OCI-LY7 (cell line): Measurements from ENCODE around the gene CPA3. TPM values are rescaled to one million over a fixed set of nuclear protein-coding genes. Genes with fewer than 3 reads are reported as not detected.

Experiments used
- BruUV-seq: library from RNA; stranded (reverse); fragments of 400-500 nt; replicated peaks from 2 replicates; lab custom pipeline; 2021; lab: Mats Ljungman, UMichigan
- CTCF ChIA-PET: fragments of 300-600 bp; sonication (Branson Sonifier 250); formaldehyde crosslinking; loops from one replicate; lab custom pipeline; 2022; ENCODE audit warnings: antibody characterized with exemption; ENCODE audit not compliant: unreplicated experiment; lab: Charles Lee
- POLR2A ChIA-PET: fragments of 300-600 bp; sonication (Branson Sonifier 250); formaldehyde crosslinking; loops from one replicate; lab custom pipeline; 2022; ENCODE audit warnings: antibody characterized with exemption; lab: Charles Lee
- DNase-seq: peaks from one replicate; pipeline ENCODE4 v3.0.0-alpha.2; 2015; ENCODE audit warnings: low spot score
- H2AFZ ChIP-seq: fragments of 200-600 bp; sonication (generic), shearing (Covaris generic); 2 replicates; pipeline ENCODE4 v1.6.1; 2014; ENCODE audit warnings: mild to moderate bottlenecking, antibody characterized with exemption, low read length, moderate library complexity
- H3K27ac ChIP-seq: fragments of 200-600 bp; sonication (generic); 2 replicates; pipeline ENCODE4 v1.5.1; 2014; ENCODE audit warnings: mixed run types, low read depth, mild to moderate bottlenecking, moderate library complexity, low read length, inconsistent platforms; ENCODE audit not compliant: poor library complexity, severe bottlenecking
- H3K36me3 ChIP-seq: fragments of 200-600 bp; sonication (generic); 2 replicates; pipeline ENCODE4 v1.6.1; 2014; ENCODE audit warnings: mild to moderate bottlenecking, antibody characterized with exemption, low read length, moderate library complexity, mixed read lengths; ENCODE audit not compliant: insufficient read depth
- H3K4me1 ChIP-seq: fragments of 200-600 bp; sonication (generic); 2 replicates; pipeline ENCODE4 v1.5.1; 2014; ENCODE audit warnings: mild to moderate bottlenecking, low read length; ENCODE audit not compliant: insufficient read depth, poor library complexity, severe bottlenecking
- H3K4me2 ChIP-seq: fragments of 200-600 bp; sonication (generic); 2 replicates; pipeline ENCODE4 v1.6.1; 2014; ENCODE audit warnings: mild to moderate bottlenecking, low read length
- H3K4me3 ChIP-seq: fragments of 200-600 bp; sonication (generic); 2 replicates; pipeline ENCODE4 v1.5.1; 2014; ENCODE audit warnings: mild to moderate bottlenecking, low read depth, low read length; ENCODE audit not compliant: poor library complexity, severe bottlenecking
- H3K79me2 ChIP-seq: fragments of 200-600 bp; sonication (generic); 2 replicates; pipeline ENCODE4 v1.6.1; 2016; ENCODE audit warnings: low read depth, mild to moderate bottlenecking, low read length, moderate library complexity, mixed read lengths; ENCODE audit not compliant: insufficient read depth
- H3K9me2 ChIP-seq: fragments of 200-600 bp; sonication (generic); 2 replicates; pipeline ENCODE4 v1.6.1; 2016; ENCODE audit warnings: mild to moderate bottlenecking, low read length, mixed read lengths; ENCODE audit not compliant: insufficient read depth
- H3K9me3 ChIP-seq: fragments of 200-600 bp; sonication (generic); 2 replicates; pipeline ENCODE4 v1.6.1; 2014; ENCODE audit warnings: mild to moderate bottlenecking, mixed run types, low read length, mixed read lengths
- H4K20me1 ChIP-seq: fragments of 200-600 bp; sonication (generic); 2 replicates; pipeline ENCODE4 v1.6.1; 2014; ENCODE audit warnings: mild to moderate bottlenecking, antibody characterized with exemption, low read length, moderate library complexity, mixed read lengths; ENCODE audit not compliant: insufficient read depth
- EZH2phosphoT487 ChIP-seq: fragments of 200-600 bp; sonication (generic); IDR thresholded peaks from 2 replicates; pipeline ENCODE4 v1.6.1; 2018; ENCODE audit warnings: low read depth, borderline replicate concordance, mild to moderate bottlenecking, mixed run types, antibody characterized with exemption, low read length, moderate library complexity, mixed read lengths
- intact Hi-C: fragments of 100-400 bp; cut with micrococcal nuclease; formaldehyde crosslinking; loops from one replicate; pipeline ENCODE4 v1.10.0; 2022; ENCODE audit not compliant: unreplicated experiment
- total RNA-seq, 2 experiments: library from RNA; depleted of rRNA in 1 of 2; stranded (reverse); fragments of >200 nt in 1 of 2; shearing (Covaris generic) in 1 of 2; gene quantifications; 2 replicates each; pipeline ENCODE4 v1.2.3, GENCODE V29; 2014 to 2022
- TF ChIP-seq, protein P1 (sequence below): fragments of 200-600 bp; sonication (generic); conservative IDR thresholded peaks from 2 replicates; pipeline ENCODE4 v1.5.1; 2014; ENCODE audit warnings: mild to moderate bottlenecking, antibody characterized with exemption, low read length, moderate library complexity, mixed read lengths

The CPA3 gene
- total RNA-seq, 2 experiments from 2014 or later: not detected

DNA sequence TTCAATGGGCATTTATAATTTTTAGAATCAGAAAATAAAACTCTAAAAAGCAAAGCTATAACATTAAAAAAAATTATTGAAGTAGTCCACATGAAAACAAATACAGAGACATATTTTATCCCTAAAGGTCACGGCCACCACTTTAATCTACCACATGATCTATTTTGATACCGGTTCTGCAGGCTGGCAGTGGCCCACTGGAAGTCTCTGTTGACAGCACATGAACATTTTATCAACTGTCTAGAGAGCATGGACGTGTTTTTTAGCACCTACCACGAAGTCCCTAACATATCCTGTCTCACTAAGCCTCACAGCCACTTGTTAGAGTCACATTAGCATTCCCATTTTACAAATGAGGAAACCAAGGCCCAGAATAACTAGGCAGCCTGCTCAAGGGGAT is 1.8 kb upstream of the CPA3 start:
- Histone ChIP-seq H3K4me2 (no peak overlapping the region), H3K9me2 (no peaks in the 10 kb centered on the region), H3K79me2 (no peaks in the 10 kb centered on the region), H3K27ac (no peak overlapping the region), H3K4me3 (no peak overlapping the region), H4K20me1 (no peaks in the 10 kb centered on the region), H2AFZ (no peak overlapping the region), H3K36me3 (no peaks in the 10 kb centered on the region), H3K4me1 (no peaks in the 10 kb centered on the region), H3K9me3 (no peaks in the 10 kb centered on the region)
- CTCF ChIA-PET: no interaction called here
- no peak for DNase-seq
- POLR2A ChIA-PET: no interaction called here
- BruUV-seq: no TSS peak
- intact Hi-C loops: no loop called here
- TF ChIP-seq, protein P1, sequence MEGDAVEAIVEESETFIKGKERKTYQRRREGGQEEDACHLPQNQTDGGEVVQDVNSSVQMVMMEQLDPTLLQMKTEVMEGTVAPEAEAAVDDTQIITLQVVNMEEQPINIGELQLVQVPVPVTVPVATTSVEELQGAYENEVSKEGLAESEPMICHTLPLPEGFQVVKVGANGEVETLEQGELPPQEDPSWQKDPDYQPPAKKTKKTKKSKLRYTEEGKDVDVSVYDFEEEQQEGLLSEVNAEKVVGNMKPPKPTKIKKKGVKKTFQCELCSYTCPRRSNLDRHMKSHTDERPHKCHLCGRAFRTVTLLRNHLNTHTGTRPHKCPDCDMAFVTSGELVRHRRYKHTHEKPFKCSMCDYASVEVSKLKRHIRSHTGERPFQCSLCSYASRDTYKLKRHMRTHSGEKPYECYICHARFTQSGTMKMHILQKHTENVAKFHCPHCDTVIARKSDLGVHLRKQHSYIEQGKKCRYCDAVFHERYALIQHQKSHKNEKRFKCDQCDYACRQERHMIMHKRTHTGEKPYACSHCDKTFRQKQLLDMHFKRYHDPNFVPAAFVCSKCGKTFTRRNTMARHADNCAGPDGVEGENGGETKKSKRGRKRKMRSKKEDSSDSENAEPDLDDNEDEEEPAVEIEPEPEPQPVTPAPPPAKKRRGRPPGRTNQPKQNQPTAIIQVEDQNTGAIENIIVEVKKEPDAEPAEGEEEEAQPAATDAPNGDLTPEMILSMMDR: no peak
- no peak for TF ChIP-seq EZH2phosphoT487

DNA sequence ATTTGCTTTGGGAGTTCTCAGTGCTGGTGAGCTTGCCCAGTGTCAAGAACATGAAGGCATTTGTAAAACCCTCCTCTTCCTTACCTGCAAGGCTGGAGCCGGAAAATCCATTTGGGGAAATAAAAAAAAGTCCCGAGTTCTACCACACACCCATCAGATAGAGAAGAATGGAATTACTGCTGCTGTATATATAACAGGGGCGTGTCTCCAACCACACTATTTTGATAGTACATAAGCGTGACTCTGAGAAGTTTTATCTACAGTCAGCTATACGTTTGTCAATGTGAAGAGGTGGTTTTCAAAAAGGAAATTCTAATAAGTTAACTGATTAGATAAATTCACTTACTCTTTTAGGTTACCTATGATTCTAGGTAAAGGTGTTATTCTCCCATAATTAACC is 1.3 kb upstream of the CPA3 start:
- ChIA-PET CTCF (no interaction called here), POLR2A (no interaction called here)
- Histone ChIP-seq H3K4me3 (no peak overlapping the region), H3K27ac (no peak overlapping the region), H2AFZ (no peak overlapping the region), H4K20me1 (no peaks in the 10 kb centered on the region), H3K4me1 (no peaks in the 10 kb centered on the region), H3K36me3 (no peaks in the 10 kb centered on the region), H3K79me2 (no peaks in the 10 kb centered on the region), H3K9me2 (no peaks in the 10 kb centered on the region), H3K4me2 (no peak overlapping the region), H3K9me3 (no peaks in the 10 kb centered on the region)
- intact Hi-C loops: no loop called here
- BruUV-seq: no TSS peak
- DNase-seq: no peak
- TF ChIP-seq, protein P1: no peak

- H3K27ac ChIP-seq: no peak overlapping the region
- H3K4me1 ChIP-seq: no peaks in the 10 kb centered on the region
- no peaks in the 10 kb centered on the region for H4K20me1 ChIP-seq
- no peaks in the 10 kb centered on the region for H3K9me2 ChIP-seq
- intact Hi-C loops: no loop called here
- ChIA-PET POLR2A (interaction anchor here (1.1 to 1.4 kb wide), 2 partner anchors 13 to 424 kb away, joined by 3 read pairs; no protein-coding TSS in a partner anchor), CTCF (no interaction called here)
- no peak overlapping the region for H2AFZ ChIP-seq
- no peak overlapping the region for H3K4me3 ChIP-seq
- no peaks in the 10 kb centered on the region for H3K9me3 ChIP-seq
- no peaks in the 10 kb centered on the region for H3K36me3 ChIP-seq
- no TSS peak for BruUV-seq
- no peak for TF ChIP-seq EZH2phosphoT487
- TF ChIP-seq, protein P1: no peak
- no peaks in the 10 kb centered on the region for H3K79me2 ChIP-seq
- DNase-seq: no peak
- H3K4me2 ChIP-seq: no peak overlapping the region
These were observed 1.2 kb downstream of the CPA3 start for GRCh38 chr3:148866261-148866660.
